Nephron (organoid): Measurements from ENCODE around the gene EIF5B.
A peak's percentile ranks its signal among the peaks of the same experiment; 100 is the strongest.

Experiments used
- H3K27ac Mint-ChIP-seq, 3 experiments: 2 replicates each; pipeline ENCODE4 v1.8.0; 2020; ENCODE audit warnings: mixed read lengths in 3 of 3, mild to moderate bottlenecking in 2 of 3, moderate library complexity in 1 of 3
- H3K27me3 Mint-ChIP-seq: 2 replicates; pipeline ENCODE4 v1.8.0; 2021; ENCODE audit warnings: low read depth, mild to moderate bottlenecking, moderate library complexity, mixed read lengths
- H3K36me3 Mint-ChIP-seq: 2 replicates; pipeline ENCODE4 v1.8.0; 2020; ENCODE audit warnings: low read depth, mixed read lengths
- H3K4me1 Mint-ChIP-seq: 2 replicates; pipeline ENCODE4 v1.8.0; 2020; ENCODE audit warnings: mixed read lengths
- H3K4me3 Mint-ChIP-seq, 3 experiments: 2 replicates each; pipeline ENCODE4 v1.8.0; 2020; ENCODE audit warnings: mild to moderate bottlenecking in 3 of 3, mixed read lengths in 3 of 3, moderate library complexity in 2 of 3
- H3K9me3 Mint-ChIP-seq: 2 replicates; pipeline ENCODE4 v1.8.0; 2020; ENCODE audit warnings: mixed read lengths
- CTCF ChIP-seq, 3 experiments: fragments of 200-600 bp; sonication (generic); IDR thresholded peaks; one replicate each; pipeline ENCODE4 v1.5.0; 2021; ENCODE audit warnings: antibody characterized with exemption in 3 of 3; ENCODE audit not compliant: unreplicated experiment in 3 of 3

Gene EIF5B

GRCh38 chr2:99421469-99421868, 84.3 kb downstream of the EIF5B start:
- TF ChIP-seq CTCF (IDR thresholded peaks at IDR 0.05; ENCODE audit: unreplicated experiment in 3 of 3): no peak
- peaks cover 68% of the 10 kb centered on the region for H3K36me3 Mint-ChIP-seq
- no peaks in the 10 kb centered on the region for H3K4me1 Mint-ChIP-seq
- H3K27me3 Mint-ChIP-seq: no peaks in the 10 kb centered on the region
- no peak overlapping the region for H3K27ac Mint-ChIP-seq
- H3K9me3 Mint-ChIP-seq: no peaks in the 10 kb centered on the region
- no peak overlapping the region for H3K4me3 Mint-ChIP-seq

- Mint-ChIP-seq H3K27me3 (no peaks in the 10 kb centered on the region), H3K36me3 (peaks cover 68% of the 10 kb centered on the region), H3K4me3 (no peak overlapping the region), H3K4me1 (no peaks in the 10 kb centered on the region), H3K27ac (no peak overlapping the region), H3K9me3 (no peaks in the 10 kb centered on the region)
- TF ChIP-seq CTCF (IDR thresholded peaks at IDR 0.05; ENCODE audit: unreplicated experiment in 3 of 3): no peak
Measured at GRCh38 chr2:99422599-99422998, 85.4 kb downstream of the EIF5B start.

- Mint-ChIP-seq H3K4me1 (no peaks in the 10 kb centered on the region), H3K27ac (no peak overlapping the region), H3K27me3 (no peaks in the 10 kb centered on the region), H3K4me3 (no peak overlapping the region), H3K9me3 (no peaks in the 10 kb centered on the region), H3K36me3 (peaks cover 65% of the 10 kb centered on the region)
- no peak for TF ChIP-seq CTCF (IDR thresholded peaks at IDR 0.05; ENCODE audit: unreplicated experiment in 3 of 3)
Measured at GRCh38 chr2:99424371-99424770, 87.2 kb downstream of the EIF5B start.

- Mint-ChIP-seq H3K36me3 (peaks cover 65% of the 10 kb centered on the region), H3K9me3 (no peaks in the 10 kb centered on the region), H3K27ac (no peak overlapping the region), H3K4me3 (no peak overlapping the region), H3K4me1 (no peaks in the 10 kb centered on the region), H3K27me3 (no peaks in the 10 kb centered on the region)
- TF ChIP-seq CTCF (IDR thresholded peaks at IDR 0.05; ENCODE audit: unreplicated experiment in 3 of 3): no peak
Measured at GRCh38 chr2:99425022-99425421, 87.8 kb downstream of the EIF5B start.

GRCh38 chr2:99430614-99431291, 93.6 kb downstream of the EIF5B start:
- no peaks in the 10 kb centered on the region for H3K27me3 Mint-ChIP-seq
- H3K27ac Mint-ChIP-seq: peak overlapping the region; percentile 12 to 66 (median 30)
- peaks cover 15% of the 10 kb centered on the region for H3K4me1 Mint-ChIP-seq
- no peaks in the 10 kb centered on the region for H3K9me3 Mint-ChIP-seq
- H3K4me3 Mint-ChIP-seq: no peak overlapping the region
- no peak for TF ChIP-seq CTCF (IDR thresholded peaks at IDR 0.05; ENCODE audit: unreplicated experiment in 3 of 3)
- H3K36me3 Mint-ChIP-seq: peaks cover 54% of the 10 kb centered on the region

GRCh38 chr2:99431587-99432275, 94.5 kb downstream of the EIF5B start:
- H3K27ac Mint-ChIP-seq: peak overlapping the region in 2 of 3 experiments; percentile 20 to 51
- no peak overlapping the region for H3K4me3 Mint-ChIP-seq
- no peaks in the 10 kb centered on the region for H3K27me3 Mint-ChIP-seq

More at GRCh38 chr2:99431587-99432275, 94.5 kb downstream of the EIF5B start:
- no peak for TF ChIP-seq CTCF (IDR thresholded peaks at IDR 0.05; ENCODE audit: unreplicated experiment in 3 of 3)
- Mint-ChIP-seq H3K36me3 (peaks cover 49% of the 10 kb centered on the region), H3K9me3 (no peaks in the 10 kb centered on the region), H3K4me1 (peaks cover 15% of the 10 kb centered on the region)
